NCI-H2196 treated with DMSO at 0.1 percent for 48 hours (cell line): Measurements from ENCODE around the gene RPL27.
"Not testable (repeated sequence)": the region's sequence is repeated elsewhere in the genome, so short reads cannot be mapped to it uniquely, and the experiment has no call there.

ENCODE experiments used
- DNase-seq: peaks from one replicate; lab custom pipeline; 2025; ENCODE audit not compliant: unreplicated experiment; lab: John Stamatoyannopoulos, UW

The RPL27 gene

DNA sequence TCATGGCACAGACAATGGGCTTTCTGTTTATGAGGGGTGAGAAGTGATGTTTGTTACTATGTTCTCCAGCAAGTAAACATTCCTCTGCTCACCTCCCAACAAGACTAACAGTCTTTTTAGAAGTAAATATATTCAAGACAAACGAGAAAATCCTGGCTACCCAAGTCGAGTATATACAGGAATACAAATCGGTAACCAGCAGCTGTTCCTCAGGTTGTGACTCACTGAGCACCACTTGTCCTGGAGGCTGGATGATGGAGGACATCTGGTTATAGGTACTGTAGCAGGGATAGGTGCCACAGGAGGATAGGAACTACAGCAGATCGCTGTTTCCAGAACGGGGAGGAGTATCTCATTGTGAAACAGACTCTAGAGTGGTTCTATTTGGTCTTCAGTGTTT lies 5.3 kb upstream of the RPL27 start:
- no peak for DNase-seq

DNA sequence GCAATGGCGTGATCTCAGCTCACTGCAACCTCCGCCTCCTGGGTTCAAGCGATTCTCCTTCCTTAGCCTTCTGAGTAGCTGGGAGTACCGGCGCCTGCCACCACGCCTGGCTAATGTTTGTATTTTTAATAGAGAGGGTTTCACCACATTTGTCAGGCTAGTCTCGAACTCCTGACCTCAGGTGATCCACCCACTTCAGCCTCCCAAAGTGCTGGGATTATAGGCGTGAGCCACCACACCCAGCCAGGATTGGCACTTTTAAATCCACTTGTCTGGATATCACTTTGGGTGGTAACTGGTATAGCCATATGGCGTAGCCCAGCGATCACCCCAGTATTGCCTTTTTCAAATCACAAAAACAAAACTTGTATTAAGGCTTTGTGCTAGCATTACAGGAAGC lies 4.3 kb upstream of the RPL27 start:
- not testable (repeated sequence) for DNase-seq

DNA sequence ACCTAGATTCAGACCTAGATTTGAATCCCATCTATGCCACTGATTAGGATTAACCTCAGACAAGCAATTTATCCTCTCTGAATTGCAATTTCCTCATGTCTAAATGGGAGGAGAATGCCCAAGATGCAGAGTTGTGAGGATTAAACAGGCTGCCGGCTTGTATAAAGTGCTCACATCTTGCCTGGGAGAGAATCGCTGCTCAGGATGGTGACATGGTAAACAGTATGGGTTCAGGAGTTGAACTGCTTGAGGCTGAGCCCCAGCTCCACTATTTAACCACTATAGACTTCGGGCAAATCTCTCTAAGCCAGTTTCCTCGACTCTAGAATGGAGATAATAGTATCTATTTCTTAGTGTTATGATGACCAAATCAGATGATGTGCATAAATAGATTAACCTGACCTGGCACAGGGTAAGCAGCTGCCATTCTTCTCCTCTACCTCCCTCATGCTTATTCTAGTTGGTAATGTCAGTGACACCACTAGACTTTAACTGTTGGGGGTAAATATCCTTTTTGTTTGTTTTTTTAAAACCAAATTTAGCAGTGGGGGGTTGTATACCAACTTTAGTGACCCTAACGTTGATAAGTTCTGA lies 732 bp upstream of the RPL27 start:
- DNase-seq, result no peak

DNA sequence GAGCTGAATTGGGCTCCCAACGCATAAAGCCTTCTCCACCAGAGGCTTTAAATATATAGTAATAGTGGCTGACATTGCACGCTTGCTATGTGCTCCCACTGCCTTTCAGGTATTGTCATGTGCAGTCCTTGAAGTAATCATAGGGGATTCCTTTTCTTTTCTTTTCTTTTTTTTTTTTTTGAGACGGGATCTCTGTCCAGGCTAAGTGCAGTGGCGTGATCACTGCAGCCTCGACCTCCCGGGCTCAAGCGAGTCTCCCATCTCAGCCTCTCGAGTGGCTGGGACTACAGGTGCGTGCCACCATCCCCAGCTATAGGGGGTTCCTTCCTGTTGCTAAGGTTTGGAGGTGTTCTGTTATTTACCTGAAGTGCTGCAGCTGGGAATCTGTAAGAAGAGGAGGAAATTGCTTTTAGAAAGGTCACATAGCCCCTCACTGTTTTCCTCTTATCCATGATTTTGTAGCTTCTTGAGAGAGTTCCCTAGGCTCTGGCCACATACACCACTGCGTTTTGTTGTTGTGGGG lies 845 bp downstream of the RPL27 start:
- DNase-seq, result no peak

DNA sequence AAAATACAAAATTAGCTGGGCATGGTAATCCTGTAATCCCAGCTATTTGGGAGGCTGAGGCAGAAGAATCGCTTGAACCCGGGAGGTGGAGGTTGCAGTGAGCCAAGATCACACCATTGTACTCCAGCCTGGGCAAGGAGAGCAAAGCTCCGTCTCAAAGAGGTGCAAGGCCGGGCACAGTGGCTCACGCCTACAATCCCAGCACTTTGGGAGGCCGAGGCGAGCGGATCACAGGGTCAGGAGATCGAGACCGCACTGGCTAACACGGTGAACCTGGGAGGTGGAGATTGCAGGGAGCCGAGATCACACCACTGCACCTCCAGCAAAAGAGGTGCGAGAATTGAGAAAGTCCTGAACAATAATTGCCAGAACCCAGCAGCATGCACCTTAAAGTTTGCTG lies 2.7 kb downstream of the RPL27 start:
- DNase-seq, result not testable (repeated sequence)

DNA sequence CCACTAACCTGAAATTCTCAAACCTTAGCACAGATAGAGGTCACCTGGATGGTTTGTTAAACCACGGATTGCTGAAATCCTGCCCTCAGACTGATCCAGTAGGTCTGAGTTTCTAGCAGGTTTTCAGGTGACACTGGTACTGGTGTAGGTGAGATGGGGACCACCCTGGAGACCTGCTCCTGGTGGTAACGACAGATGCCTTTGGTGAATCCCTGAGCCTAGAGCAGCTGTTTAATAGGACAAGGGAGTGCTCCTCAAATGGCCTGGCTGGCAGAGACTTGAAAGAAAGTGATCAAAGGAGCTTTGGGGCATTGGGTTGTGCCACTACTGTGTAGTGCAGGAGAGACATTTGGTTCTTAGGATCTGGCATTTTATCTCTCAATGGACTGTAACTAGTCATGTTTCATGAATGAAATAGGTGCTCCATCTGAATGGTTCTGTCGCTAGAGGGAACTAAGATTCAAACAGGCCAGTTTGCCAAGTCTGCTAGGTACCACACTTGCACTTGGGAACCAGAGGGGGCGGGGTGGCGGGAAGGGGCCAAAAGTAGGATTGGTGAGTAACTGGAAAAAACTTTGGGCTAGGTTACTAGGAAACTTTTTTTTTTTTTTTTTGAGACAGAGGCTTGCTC lies 5.4 kb downstream of the RPL27 start:
- DNase-seq, result no peak

DNA sequence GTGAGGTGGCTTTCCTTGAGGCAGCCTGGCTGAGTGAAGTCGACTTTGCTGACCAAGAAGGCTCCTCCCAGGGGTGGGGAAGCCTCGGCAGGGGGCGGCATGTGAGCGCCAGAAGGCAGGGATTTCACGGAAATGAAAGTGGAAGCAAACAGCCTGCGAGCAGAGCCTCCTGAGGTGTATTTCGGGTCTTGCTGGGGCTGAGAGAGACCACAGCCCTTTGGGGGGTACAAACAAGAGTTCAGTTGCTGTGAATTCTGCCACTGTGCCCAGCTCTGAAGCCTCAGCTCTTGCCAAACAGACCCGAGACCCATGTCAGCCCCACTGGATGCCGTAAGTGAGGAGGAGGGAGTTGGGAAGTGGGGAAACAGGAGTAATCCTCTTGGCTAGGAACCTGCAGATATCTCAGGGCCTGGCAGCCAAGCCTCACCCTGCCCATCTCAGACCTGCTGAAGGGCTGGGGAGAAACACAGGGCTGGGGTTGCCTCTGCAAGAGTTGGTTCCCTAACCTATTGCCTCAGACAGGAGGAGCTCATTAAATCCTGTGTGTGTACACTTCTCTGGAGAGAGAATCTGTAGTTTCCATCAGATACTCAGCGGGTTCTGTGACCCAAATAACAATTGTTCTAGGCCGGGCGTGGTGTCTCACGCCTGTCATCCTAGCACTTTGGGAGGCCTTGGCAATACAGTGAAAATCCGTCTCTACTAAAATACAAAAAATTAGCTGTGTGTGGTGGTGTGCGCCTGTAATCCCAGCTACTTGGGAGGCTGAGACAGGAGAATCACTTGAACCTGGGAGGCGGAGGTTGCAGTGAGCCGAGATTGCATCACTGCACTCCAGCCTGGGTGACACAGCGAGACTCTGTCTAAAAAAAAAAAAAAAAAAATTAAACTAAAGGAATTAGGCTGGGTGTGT lies 8.7 kb downstream of the RPL27 start, which contains the start of gene IFI35:
Gene IFI35 (plus strand): TSS at position 146 of the 913 bp plus-strand sequence. CDS start 164 bp downstream, at position 310.
- DNase-seq, result peak; percentile 42

DNA sequence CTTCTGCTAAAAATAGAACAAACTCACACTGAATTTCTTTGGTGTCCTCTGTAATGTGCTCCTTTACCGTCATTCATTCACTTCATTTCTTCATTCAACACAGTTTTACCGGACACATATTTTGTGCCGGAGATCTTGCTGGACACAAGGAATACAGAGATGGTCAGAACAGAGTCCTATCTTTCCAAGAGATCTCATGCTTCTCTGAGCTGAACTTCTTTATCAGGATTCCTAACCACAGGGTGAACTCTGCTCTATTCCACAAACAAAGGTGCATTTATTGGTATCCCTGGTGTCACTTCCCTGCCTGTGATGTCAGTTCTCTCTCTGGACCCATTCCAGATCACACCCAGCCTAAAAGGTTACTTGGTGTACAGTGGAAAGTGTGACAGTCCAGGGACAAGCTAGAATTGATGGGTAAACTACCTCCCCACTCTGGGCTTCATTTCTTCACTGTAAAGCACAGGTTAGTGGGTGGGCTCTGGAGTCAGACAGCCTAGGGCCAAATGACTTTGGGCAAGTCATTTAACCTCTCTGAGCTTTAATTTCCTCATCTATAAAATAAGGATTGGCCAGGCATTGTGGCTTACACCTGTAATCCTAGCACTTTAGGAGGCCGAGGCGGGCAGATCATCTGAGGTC lies 12.6 kb downstream of the RPL27 start:
- no peak for DNase-seq

DNA sequence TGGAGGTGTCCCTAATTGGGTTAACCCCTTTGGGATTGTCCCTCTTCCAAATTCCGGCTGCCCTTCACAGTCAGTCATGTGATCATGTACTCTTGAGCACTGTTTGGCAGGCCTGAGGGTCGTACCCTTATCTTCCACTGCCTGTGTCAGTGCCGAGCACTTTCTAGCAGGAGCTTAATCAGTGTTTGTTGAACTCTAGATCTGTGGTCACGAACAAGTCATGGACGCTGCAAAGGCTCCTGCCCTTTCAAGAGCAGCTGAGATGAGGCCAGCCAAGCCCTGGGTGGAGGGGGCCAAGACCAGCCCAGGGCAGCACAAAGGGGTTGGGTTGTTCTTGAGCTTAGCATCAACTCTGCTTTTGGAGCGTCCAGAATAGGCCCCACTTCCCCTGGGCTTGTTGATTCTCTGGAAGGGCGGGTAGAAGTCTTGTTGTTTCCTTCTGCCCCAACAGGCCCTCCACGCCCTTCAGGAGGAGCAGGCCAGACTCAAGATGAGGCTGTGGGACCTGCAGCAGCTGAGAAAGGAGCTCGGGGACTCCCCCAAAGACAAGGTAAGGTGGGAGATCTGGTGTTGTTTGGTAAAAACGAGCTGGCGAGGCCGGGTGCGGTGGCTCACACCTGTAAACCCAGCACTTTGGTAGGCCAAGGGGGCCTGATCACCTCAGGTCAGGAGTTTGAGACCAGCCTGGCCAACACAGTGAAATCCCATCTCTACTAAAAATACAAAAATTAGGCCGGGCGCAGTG lies 13.7 kb downstream of the RPL27 start:
- no peak for DNase-seq

DNA sequence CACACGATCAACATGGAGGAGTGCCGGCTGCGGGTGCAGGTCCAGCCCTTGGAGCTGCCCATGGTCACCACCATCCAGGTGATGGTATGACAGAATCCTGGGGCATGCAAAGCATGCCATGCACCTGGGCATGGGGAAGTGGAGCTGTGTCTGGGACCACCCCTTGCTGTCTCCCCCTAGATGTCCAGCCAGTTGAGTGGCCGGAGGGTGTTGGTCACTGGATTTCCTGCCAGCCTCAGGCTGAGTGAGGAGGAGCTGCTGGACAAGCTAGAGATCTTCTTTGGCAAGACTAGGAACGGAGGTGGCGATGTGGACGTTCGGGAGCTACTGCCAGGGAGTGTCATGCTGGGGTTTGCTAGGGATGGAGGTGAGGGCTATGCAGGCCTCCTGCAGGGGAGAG lies 15.1 kb downstream of the RPL27 start:
- no peak for DNase-seq

DNA sequence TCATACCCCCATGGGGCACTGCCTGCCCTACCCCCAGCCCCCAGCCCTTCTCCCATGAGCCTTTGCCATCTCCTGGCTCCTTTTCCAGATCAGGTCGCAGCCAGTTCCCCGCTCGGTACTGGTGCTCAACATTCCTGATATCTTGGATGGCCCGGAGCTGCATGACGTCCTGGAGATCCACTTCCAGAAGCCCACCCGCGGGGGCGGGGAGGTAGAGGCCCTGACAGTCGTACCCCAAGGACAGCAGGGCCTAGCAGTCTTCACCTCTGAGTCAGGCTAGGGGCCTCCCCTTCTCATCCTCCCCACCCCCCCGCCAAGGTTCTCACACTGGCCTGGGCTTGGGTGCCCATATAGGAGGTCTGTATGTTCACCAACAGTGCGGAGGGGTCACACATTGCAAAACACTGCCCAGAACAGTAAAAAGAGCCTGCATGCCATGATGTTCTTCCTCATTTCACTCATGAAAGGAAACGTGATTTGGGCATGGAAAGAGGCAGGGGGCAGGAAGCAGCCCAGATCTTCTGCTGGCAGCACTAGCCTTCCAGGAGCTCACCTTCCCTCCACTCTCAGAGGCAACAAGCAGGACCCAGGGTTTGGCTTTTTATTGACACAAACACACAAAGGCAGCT lies 15.9 kb downstream of the RPL27 start:
- DNase-seq, result no peak

DNA sequence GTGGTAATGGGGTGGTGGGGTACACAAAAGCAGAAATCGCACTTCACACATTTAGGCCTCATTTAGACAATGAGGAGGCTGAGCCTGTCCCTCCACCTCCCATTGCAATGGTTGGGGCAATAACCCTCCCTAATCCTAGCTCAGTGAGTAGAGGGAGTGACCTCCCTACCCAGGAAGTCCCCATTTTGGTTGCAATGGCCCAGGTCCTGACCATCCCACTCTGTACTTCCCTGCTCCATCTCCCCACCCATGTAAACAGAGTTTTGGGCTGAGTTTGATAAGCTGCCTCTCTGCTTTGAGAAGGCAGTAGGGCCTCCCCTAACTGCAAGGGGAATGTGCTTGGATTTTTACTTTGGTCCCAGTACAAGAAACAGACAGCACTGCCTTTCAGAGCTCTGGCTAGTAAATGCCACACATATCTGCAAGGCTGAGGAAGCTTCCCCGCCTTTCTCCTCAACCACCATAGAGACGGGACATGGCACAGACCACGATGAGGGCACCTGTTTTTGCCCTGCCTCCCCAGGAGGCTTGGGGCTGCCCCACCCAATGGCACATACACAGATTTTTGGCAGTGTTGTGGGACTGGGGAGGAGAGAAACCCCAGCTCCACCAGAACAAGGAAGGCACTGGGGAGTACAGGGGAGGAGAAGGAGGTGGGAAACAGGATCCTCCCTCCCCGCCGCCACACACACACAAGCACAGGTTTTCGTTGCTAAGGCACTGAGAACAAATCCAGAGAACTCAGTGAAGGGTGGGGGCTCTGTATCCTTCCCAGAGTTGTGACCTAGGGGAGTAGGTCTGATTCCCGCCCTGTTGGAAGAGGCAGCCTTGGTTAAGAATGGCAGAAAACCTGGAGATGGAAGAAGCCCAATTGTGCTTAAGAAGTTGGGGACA lies 16.7 kb downstream of the RPL27 start:
- DNase-seq, result no peak

DNA sequence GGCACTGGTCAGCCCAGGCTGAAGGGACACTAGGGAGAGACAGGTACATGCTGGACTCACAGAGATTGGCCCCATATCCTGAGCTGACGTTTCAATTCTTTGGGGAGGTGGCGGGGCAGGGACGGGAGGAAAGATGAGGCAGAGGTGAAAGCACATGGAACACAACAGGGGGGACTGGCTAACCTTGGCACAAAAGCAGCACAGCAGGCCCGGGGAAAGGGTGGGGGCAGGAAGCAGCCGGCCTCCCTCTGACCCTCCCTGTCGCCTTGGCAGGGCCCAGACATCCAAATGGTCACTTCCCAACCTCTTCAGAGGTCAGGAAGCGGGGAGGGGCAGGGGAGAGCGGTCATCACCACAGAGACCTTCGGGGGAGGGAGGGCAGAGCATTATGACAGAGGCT lies 17.4 kb downstream of the RPL27 start:
- no peak for DNase-seq

DNA sequence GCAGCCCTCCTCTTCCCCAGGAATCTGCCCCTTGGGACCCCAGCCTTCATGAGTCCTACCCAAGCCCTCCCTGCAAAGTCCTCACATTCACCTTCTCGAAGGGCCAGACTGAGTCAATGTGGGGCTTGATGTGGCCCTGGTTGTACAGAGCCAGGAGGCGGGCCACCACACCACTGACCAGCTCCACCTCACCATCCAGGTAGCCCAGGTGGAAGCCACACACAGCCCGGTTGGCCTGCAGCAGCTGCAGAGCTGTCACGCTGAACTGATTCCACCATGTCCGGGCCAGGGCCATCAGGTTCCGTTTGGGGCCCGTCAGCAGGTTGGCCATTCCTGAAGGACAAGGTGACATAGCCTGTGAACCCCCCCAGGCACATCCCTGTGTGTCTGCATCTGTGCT lies 18.0 kb downstream of the RPL27 start:
- no peak for DNase-seq

DNA sequence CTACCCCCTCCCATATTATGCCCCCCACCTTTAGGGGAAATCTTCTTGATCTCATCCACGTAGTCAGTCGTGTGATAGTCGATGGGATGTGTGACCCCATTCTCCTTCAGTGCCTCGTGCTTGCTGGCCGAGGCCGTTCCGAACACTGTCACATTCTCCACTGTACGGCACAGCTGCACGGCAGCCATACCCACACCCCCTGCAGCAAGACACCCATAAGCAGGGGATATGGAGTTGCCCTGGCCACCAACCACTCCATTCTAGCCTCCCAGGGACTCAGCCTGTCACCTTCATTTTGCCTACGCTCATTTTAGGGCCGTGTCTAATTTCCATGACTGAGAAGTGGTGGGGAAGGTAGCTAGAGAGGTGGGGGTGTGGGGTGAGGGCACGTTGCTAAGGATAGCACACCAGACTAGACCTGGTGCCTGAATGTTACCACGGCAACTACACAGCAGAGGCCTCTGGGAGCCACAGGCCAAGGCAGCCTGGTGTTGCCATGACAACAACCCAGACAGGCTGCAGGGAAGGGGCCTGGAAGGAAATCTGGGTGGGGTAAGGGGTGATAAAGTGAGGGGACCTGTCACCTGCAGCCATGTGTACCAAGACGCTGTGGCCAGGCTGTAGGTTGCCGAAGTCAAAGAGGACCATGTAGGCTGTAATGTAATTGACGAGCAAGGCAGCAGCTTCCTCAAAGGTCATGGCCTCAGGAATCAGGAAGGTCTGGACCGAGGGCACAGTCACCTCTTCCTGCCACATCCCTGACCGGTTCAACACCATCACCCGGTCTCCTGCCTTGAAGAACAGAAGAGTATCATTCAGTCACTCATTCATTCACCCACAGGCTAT lies 20.0 kb downstream of the RPL27 start:
- peak; percentile 10 for DNase-seq

DNA sequence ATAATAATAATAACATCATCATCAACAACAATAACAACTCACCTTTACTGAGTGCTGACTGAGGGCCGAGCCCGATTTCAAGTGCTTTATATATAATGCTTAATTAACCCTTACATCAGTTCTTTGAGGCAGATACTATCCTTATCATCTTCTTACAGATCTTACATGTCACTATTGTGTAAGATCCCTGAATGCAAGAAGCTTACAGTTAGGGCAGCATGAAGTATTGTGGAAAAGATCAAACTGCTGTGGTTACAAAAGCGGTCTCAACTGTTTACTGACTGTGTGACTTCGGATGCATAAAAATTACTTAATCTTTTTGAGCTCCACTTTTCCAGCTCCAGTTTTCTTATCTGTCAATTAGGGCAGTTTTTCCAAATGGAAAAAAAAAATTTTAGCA lies 20.7 kb downstream of the RPL27 start:
- DNase-seq, result no peak

DNA sequence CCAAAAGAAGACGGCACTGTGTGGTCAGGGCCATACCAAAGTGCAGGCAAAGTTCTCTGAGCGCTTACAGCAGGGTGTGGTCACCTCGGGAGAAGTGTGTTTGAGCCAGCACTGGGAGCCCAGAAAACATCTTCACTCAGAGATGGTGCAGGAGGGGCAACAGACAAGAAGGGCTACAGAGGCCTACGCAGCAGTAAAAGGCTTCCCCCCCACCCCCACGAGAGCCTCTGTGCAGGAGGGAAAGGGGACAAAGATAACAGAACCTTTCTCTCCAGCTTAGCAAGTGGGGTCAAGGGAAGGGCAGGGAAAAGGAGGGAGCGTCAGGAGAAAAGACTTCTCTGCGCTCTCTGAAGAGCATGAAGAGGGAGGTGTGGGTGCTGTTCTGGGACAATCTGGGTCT lies 21.2 kb downstream of the RPL27 start:
- no peak for DNase-seq

DNA sequence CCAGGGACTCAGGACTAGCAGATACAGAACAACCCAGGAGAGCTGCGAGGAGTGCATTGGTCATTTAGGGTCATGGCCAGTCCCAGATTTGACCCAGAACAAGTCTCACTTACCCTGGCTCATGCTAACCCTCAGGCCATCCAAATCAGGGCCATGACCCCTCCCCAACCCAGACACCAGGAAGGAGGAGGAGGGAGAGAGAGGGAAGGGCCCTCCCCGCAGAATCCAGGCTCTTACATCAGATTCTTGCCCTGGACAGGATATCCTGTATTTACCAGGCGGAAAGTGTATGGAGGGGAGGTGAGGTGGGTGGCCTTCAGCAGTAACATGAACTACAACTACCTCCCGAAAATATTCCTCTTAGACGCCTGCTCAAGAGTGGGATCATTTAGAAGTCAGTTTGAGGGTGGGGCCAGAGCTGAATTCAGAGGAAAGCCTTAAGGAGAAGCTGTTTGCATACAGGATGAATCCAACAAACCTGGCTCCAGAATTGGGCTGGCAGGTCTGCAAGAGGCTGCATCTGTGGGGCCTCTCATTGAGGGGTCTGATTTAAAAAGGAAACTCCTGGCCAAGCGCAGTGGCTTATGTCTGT lies 21.9 kb downstream of the RPL27 start:
- no peak for DNase-seq
